ENCODE data around the gene MAN1B1. TPM values are rescaled to one million over a fixed set of nuclear protein-coding genes. Genes with fewer than 3 reads are reported as not detected.

MAN1B1 gene
- total and polyA plus RNA-seq, 12 donors, result 16.9 to 71.4 (median 22.0) TPM

- TF ChIP-seq CTCF (IDR thresholded peaks at IDR 0.05), result no peak
- ATAC-seq, result no peak
- intact Hi-C loops (cut with DNase I), result no loop called here
- Histone ChIP-seq H3K4me1 (peaks cover 11 to 32% (median 17%) of the 10 kb centered on the region in 9 donors), H3K9me3 (no peaks in the 10 kb centered on the region), H3K27me3 (no peaks in the 10 kb centered on the region), H3K27ac (no peak overlapping the region), H3K4me3 (no peak overlapping the region), H3K36me3 (peaks cover 0 to 62% (median 40%) of the 10 kb centered on the region in 9 donors)
- WGBS, 2 donors, result 89 to 91% methylated on average over 34 to 35 of the region's 35 CpGs
- DNase-seq, result no peak
Observed at GRCh38 chr9:137111788-137112563, 25.2 kb downstream of the MAN1B1 start.

DNA sequence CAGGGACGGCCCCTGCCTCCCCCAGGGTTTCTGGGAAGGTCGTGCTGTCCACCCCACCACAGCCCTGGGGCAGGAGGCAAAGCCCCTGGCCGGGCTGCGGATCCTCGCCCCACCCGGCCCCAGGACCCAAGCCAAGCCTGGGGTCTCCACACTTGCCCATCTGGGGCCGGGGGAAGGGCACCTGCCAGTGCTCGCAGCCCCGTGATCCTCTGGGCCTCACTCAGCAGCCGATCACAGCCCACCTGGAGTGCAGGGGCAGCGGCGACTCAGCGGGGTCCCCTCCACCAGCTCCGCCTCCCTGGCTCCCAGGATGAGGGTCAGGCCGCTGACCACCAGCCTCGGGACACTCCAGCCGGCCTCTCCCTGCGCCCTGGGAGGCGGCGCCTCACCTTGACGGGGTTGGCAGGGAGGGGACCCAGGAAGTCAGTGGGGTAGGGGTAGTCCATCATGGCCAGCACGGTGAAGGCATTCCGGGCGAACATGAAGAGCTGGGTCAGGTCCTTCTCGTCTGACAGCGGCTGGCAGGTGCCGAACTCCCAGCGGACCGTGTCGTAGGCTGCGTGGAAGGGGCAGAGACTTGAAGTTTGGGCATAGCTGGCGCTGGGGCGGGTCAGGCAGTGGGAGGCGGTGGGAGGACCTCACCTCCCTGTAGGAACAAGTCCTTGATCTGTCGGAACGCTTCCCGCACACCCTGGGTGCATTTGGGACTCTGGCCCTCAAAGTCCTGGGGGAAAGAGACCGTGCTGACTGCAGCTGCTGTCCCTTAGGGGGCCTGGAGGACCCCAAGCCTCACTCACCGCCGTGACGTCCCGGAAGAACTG lies 26.0 kb downstream of the MAN1B1 start:
- no peak overlapping the region for H3K4me3 ChIP-seq
- H3K27ac ChIP-seq, result no peak overlapping the region
- H3K36me3 ChIP-seq, result peaks cover 0 to 54% (median 32%) of the 10 kb centered on the region in 9 donors
- H3K4me1 ChIP-seq, result peaks cover 12 to 40% (median 23%) of the 10 kb centered on the region in 9 donors
- ATAC-seq, result no peak
- intact Hi-C loops (cut with DNase I), result no loop called here
- no peak for DNase-seq
- 95 to 97% methylated on average over 42 of the region's 42 CpGs for WGBS, 2 donors
- no peaks in the 10 kb centered on the region for H3K27me3 ChIP-seq
- H3K9me3 ChIP-seq, result no peaks in the 10 kb centered on the region
- no peak for TF ChIP-seq CTCF (IDR thresholded peaks at IDR 0.05)

GRCh38 chr9:137113385-137114159 lies 26.8 kb downstream of the MAN1B1 start:
- H3K27me3 ChIP-seq, result no peaks in the 10 kb centered on the region
- H3K4me1 ChIP-seq, result peaks cover 12 to 40% (median 23%) of the 10 kb centered on the region in 9 donors
- intact Hi-C loops (cut with DNase I), result no loop called here
- H3K9me3 ChIP-seq, result no peaks in the 10 kb centered on the region
- no peak overlapping the region for H3K27ac ChIP-seq
- peaks cover 0 to 46% (median 26%) of the 10 kb centered on the region in 9 donors for H3K36me3 ChIP-seq
- H3K4me3 ChIP-seq, result peak overlapping the region in 9 of 10 donors; percentile 35 to 95 (median 83)
- 33 to 69% methylated on average over 21 to 66 of the region's 66 CpGs for WGBS, 2 donors
- DNase-seq, result no peak
- ATAC-seq, result no peak
- no peak for TF ChIP-seq CTCF (IDR thresholded peaks at IDR 0.05)

GRCh38 chr9:137114220-137114612 lies 27.4 kb downstream of the MAN1B1 start:
- intact Hi-C loops (cut with DNase I), result no loop called here
- DNase-seq (no peak), ATAC-seq (peak in 2 of 8 donors; percentile 2 to 3)
- H3K4me3 ChIP-seq, result peak overlapping the region; percentile 66 to 95 (median 86)
- peaks cover 12 to 40% (median 23%) of the 10 kb centered on the region in 9 donors for H3K4me1 ChIP-seq
- no peak for TF ChIP-seq CTCF (IDR thresholded peaks at IDR 0.05)
- no peaks in the 10 kb centered on the region for H3K9me3 ChIP-seq
- WGBS, 2 donors, result 1% methylated on average over 25 to 42 of the region's 45 CpGs
- peaks cover 0 to 39% (median 19%) of the 10 kb centered on the region in 9 donors for H3K36me3 ChIP-seq
- H3K27me3 ChIP-seq, result no peaks in the 10 kb centered on the region
- peak overlapping the region in 9 of 10 donors; percentile 26 to 85 (median 68) for H3K27ac ChIP-seq

Data from heart right ventricle (tissue), 16 donors.